ENCODE results near the gene ARHGAP26.

Gene ARHGAP26

DNA sequence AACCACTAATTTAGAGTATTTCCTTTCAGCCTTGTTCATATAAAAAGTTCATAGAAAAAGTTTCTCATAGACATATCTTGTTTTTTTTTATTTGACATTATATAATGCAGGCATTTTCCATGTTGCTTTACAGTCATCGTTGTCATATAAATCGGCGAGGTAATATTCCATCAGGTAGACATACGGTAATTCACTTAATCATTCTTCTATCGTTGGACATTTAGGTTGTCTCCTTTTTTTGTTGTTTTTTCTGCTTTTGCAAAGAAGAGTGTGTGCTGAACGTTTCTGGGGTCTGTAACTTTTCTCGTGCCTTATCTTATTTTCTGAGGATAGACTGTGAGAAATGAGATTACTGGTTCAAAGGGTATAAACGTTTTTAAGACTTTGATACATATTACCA, 283.6 kb downstream of the ARHGAP26 start:
- Histone ChIP-seq H3K27me3 (ENCODE audit: insufficient read depth, low read depth) (no peaks in the 10 kb centered on the region), H3K4me1 (ENCODE audit: low read depth, poor library complexity, severe bottlenecking) (peaks cover 100% of the 10 kb centered on the region), H3K27ac (peak overlapping the region; percentile 91), H3K4me3 (IDR thresholded peaks at IDR 0.05; ENCODE audit: insufficient read depth, low read depth, low read length) (no peak overlapping the region), H3K4me2 (peak overlapping the region; percentile 86), H3K79me2 (ENCODE audit: insufficient read depth, low read depth) (no peaks in the 10 kb centered on the region), H3K9ac (peak overlapping the region; percentile 54), H2AFZ (ENCODE audit: low read depth) (no peak overlapping the region), H3K36me3 (ENCODE audit: insufficient read depth) (no peaks in the 10 kb centered on the region), H4K20me1 (ENCODE audit: insufficient read depth) (no peaks in the 10 kb centered on the region)
- TF ChIP-seq, protein P1, sequence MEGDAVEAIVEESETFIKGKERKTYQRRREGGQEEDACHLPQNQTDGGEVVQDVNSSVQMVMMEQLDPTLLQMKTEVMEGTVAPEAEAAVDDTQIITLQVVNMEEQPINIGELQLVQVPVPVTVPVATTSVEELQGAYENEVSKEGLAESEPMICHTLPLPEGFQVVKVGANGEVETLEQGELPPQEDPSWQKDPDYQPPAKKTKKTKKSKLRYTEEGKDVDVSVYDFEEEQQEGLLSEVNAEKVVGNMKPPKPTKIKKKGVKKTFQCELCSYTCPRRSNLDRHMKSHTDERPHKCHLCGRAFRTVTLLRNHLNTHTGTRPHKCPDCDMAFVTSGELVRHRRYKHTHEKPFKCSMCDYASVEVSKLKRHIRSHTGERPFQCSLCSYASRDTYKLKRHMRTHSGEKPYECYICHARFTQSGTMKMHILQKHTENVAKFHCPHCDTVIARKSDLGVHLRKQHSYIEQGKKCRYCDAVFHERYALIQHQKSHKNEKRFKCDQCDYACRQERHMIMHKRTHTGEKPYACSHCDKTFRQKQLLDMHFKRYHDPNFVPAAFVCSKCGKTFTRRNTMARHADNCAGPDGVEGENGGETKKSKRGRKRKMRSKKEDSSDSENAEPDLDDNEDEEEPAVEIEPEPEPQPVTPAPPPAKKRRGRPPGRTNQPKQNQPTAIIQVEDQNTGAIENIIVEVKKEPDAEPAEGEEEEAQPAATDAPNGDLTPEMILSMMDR (conservative IDR thresholded peaks at IDR 0.05; ENCODE audit: low read depth, low read length), result no peak

DNA sequence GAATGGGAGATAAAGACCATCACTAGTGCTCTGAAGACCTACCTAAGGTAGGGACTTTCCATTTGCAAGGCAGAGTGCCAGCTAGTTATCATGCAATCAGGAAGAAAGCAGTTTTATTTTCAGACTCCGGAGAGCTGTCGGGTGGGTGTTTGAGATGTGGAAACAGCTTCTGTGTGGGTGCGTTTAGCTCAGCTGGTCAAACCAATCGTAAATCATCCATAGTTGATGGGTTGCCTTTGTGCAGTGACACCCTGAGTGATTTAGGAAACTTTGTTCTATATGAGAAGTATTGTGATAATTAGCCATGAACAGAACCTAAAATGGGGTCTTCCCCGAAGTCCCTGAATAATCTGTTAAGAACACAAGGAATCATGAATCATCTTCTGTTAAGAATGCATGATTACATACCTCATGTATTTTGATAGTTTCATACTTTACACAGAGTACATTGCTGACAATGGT, 284.3 kb downstream of the ARHGAP26 start:
- Histone ChIP-seq H3K36me3 (ENCODE audit: insufficient read depth) (no peaks in the 10 kb centered on the region), H3K27me3 (ENCODE audit: insufficient read depth, low read depth) (no peaks in the 10 kb centered on the region), H3K79me2 (ENCODE audit: insufficient read depth, low read depth) (no peaks in the 10 kb centered on the region), H3K4me2 (peak overlapping the region; percentile 86), H3K4me1 (ENCODE audit: low read depth, poor library complexity, severe bottlenecking) (peaks cover 100% of the 10 kb centered on the region), H4K20me1 (ENCODE audit: insufficient read depth) (no peaks in the 10 kb centered on the region), H3K4me3 (IDR thresholded peaks at IDR 0.05; ENCODE audit: insufficient read depth, low read depth, low read length) (no peak overlapping the region), H2AFZ (ENCODE audit: low read depth) (no peak overlapping the region), H3K9ac (peak overlapping the region; percentile 54), H3K27ac (peak overlapping the region; percentile 91)
- TF ChIP-seq, protein P1 (conservative IDR thresholded peaks at IDR 0.05; ENCODE audit: low read depth, low read length), result no peak

DNA sequence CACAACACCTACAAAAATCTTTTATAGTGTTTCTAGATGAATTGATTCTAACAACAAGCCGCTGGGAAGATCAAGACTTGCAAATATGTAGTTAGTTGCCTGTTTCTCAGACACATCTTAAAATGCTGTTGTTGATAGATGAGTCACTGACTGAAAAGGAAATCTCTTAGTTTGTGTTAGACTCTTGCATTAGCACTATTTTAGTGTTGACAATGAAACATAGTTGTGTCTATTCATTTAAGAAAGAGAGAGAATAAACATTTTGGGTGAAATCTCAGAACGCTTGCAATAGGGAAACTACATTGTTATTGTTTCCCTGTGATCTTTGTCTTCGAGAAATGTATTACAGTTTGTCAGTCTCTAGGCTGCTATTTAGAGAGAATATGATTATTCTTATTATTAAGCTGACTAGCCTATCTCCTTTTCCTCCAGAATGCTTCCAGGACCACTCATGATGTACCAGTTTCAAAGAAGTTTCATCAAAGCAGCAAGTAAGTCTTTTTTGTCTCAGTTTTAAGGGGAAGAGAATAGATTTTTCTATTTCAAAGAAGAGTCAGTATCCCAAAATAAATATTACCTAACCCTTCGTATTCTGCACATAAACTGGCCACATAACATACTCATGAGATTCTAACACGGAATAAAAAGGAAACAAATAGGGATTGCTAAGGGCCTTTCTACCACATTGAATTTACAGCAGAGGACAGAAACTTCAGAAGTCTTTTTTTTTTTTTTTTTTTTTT, 285.6 kb downstream of the ARHGAP26 start:
- H2AFZ ChIP-seq (ENCODE audit: low read depth), result no peak overlapping the region
- TF ChIP-seq, protein P1 (conservative IDR thresholded peaks at IDR 0.05; ENCODE audit: low read depth, low read length), result no peak
- H3K4me2 ChIP-seq, result peak overlapping the region; percentile 86
- no peak overlapping the region for H3K4me3 ChIP-seq (IDR thresholded peaks at IDR 0.05; ENCODE audit: insufficient read depth, low read depth, low read length)
- 0 out of 2 replicates have a peak overlapping the region, but pooled peaks have one; percentile 54 for H3K9ac ChIP-seq
- no peaks in the 10 kb centered on the region for H3K79me2 ChIP-seq (ENCODE audit: insufficient read depth, low read depth)
- no peaks in the 10 kb centered on the region for H3K36me3 ChIP-seq (ENCODE audit: insufficient read depth)
- H3K27me3 ChIP-seq (ENCODE audit: insufficient read depth, low read depth), result no peaks in the 10 kb centered on the region
- H3K4me1 ChIP-seq (ENCODE audit: low read depth, poor library complexity, severe bottlenecking), result peaks cover 100% of the 10 kb centered on the region
- no peaks in the 10 kb centered on the region for H4K20me1 ChIP-seq (ENCODE audit: insufficient read depth)
- H3K27ac ChIP-seq, result peak overlapping the region; percentile 91

DNA sequence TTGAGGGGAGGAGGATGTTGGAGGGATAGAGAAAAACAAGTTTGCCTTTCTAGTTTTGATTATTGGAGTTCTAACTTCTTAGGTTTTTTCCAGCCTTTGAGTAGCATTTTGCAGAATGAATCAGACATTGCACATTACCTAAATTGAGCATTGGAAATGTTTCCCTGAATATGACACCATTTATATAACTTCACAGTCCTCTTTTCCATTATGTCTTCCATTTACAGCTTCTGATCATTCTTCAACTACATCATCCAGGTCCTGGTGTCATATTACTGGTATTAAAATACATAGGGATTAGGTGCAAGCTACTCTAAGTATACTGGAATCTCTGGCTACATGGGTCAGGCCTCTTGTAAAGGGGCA, 286.1 kb downstream of the ARHGAP26 start:
- TF ChIP-seq, protein P1 (conservative IDR thresholded peaks at IDR 0.05; ENCODE audit: low read depth, low read length), result no peak
- no peaks in the 10 kb centered on the region for H3K36me3 ChIP-seq (ENCODE audit: insufficient read depth)
- H3K27me3 ChIP-seq (ENCODE audit: insufficient read depth, low read depth), result no peaks in the 10 kb centered on the region
- H3K9ac ChIP-seq, result no peak overlapping the region
- no peaks in the 10 kb centered on the region for H3K79me2 ChIP-seq (ENCODE audit: insufficient read depth, low read depth)
- peaks cover 100% of the 10 kb centered on the region for H3K4me1 ChIP-seq (ENCODE audit: low read depth, poor library complexity, severe bottlenecking)
- H4K20me1 ChIP-seq (ENCODE audit: insufficient read depth), result no peaks in the 10 kb centered on the region
- no peak overlapping the region for H3K4me3 ChIP-seq (IDR thresholded peaks at IDR 0.05; ENCODE audit: insufficient read depth, low read depth, low read length)
- no peak overlapping the region for H2AFZ ChIP-seq (ENCODE audit: low read depth)
- peak overlapping the region; percentile 93 for H3K4me2 ChIP-seq
- peak overlapping the region; percentile 91; the same call in 1 of the 2 replicates for H3K27ac ChIP-seq
